CD4-positive, alpha-beta T cell (primary cell): ENCODE measurements around the gene MORC3. TPM values are rescaled to one million over a fixed set of nuclear protein-coding genes. Genes with fewer than 3 reads are reported as not detected.

Source experiments
- ATAC-seq: fragments of 200-7000 bp; cut with Tn5 transposase; one replicate; pipeline ENCODE4 v1.10.0; 2022; ENCODE audit warnings: mild to moderate bottlenecking; ENCODE audit not compliant: poor library complexity
- CTCF ChIA-PET: fragments of 350-600 bp; sonication (Branson Sonifier 250); formaldehyde crosslinking; loops from one replicate; lab custom pipeline; 2021; ENCODE audit warnings: antibody characterized with exemption, inconsistent platforms; lab: Charles Lee
- POLR2A ChIA-PET: fragments of 350-600 bp; sonication (Branson Sonifier 250); formaldehyde crosslinking; loops from one replicate; lab custom pipeline; 2021; ENCODE audit warnings: antibody characterized with exemption, inconsistent platforms; lab: Charles Lee
- DNase-seq, 14 experiments: peaks; one replicate each; pipeline ENCODE4 v3.0.0-alpha.2; 2013 to 2020; ENCODE audit warnings: mixed read lengths in 2 of 14
- H3K27ac ChIP-seq, 2 donors: one replicate each; pipeline versions ENCODE4 v1.5.1 to v1.7.0; 2013; ENCODE audit warnings: low read length in 2 of 2, low read depth in 1 of 2, mild to moderate bottlenecking in 1 of 2
- H3K27me3 ChIP-seq, 2 experiments: 1 replicate in 1 of 2; 2 replicates in 1 of 2; pipeline versions ENCODE4 v1.6.1 to v1.7.0; 2013; ENCODE audit warnings: low read length in 2 of 2, control low read depth in 1 of 2, mild to moderate bottlenecking in 1 of 2, moderate library complexity in 1 of 2; ENCODE audit not compliant: insufficient read depth in 2 of 2, control insufficient read depth in 1 of 2
- H3K36me3 ChIP-seq: one replicate; pipeline ENCODE4 v1.6.1; 2013; ENCODE audit warnings: low read length, control low read depth; ENCODE audit not compliant: insufficient read depth
- H3K4me1 ChIP-seq: one replicate; pipeline ENCODE4 v1.6.1; 2013; ENCODE audit warnings: low read length, control low read depth; ENCODE audit not compliant: insufficient read depth
- H3K4me3 ChIP-seq: one replicate; pipeline ENCODE4 v1.5.1; 2013; ENCODE audit warnings: mild to moderate bottlenecking, low read length, moderate library complexity
- H3K9me3 ChIP-seq, 2 experiments: 1 replicate in 1 of 2; 2 replicates in 1 of 2; pipeline versions ENCODE4 v1.6.1 to v1.7.0; 2013; ENCODE audit warnings: low read length in 2 of 2, mild to moderate bottlenecking in 2 of 2, control low read depth in 1 of 2, moderate library complexity in 1 of 2; ENCODE audit not compliant: control insufficient read depth in 1 of 2, insufficient read depth in 1 of 2
- H3K27ac Mint-ChIP-seq: one replicate; pipeline ENCODE4 v1.8.0; 2020; ENCODE audit warnings: mixed read lengths
- H3K27me3 Mint-ChIP-seq: one replicate; pipeline ENCODE4 v1.8.0; 2021; ENCODE audit warnings: mixed read lengths
- H3K36me3 Mint-ChIP-seq: one replicate; pipeline ENCODE4 v1.8.0; 2021; ENCODE audit warnings: low read depth, mixed read lengths
- H3K4me1 Mint-ChIP-seq: one replicate; pipeline ENCODE4 v1.8.0; 2021; ENCODE audit warnings: low read depth, mixed read lengths
- H3K4me3 Mint-ChIP-seq: one replicate; pipeline ENCODE4 v1.8.0; 2020; ENCODE audit warnings: mild to moderate bottlenecking, mixed read lengths
- H3K9me3 Mint-ChIP-seq: one replicate; pipeline ENCODE4 v1.8.0; 2020; ENCODE audit warnings: mixed read lengths
- CTCF ChIP-seq: fragments of 200-600 bp; IDR thresholded peaks from one replicate; pipeline ENCODE4 v1.8.0; 2022; ENCODE audit warnings: antibody characterized with exemption, mild to moderate bottlenecking
- intact Hi-C, 2 experiments: fragments of 100-400 bp; cut with DNase I in 1 of 2; cut with micrococcal nuclease in 1 of 2; formaldehyde crosslinking; loops; one replicate each; pipeline versions ENCODE4 v1.15.1 to v1.9.0; 2023 to 2025; cut with DNase I, micrococcal nuclease
- total RNA-seq, 174 experiments: library from RNA in 2 of 174; stranded (reverse) in 2 of 174; gene quantifications; one replicate each; pipeline ENCODE4 v1.2.3 and lab custom pipeline; 2021 to 2026

The MORC3 gene
- total RNA-seq, 2 experiments from 2014 or later: 70.2 to 71.0 TPM

GRCh38 chr21:36291509-36291908 is 28.5 kb upstream of the MORC3 start:
- DNase-seq: no peak
- ChIA-PET POLR2A (interaction anchor here (4.5 kb wide), 1 partner anchor 31 kb away, joined by 291 read pairs; the partner anchor contains the start of gene MORC3), CTCF (interaction anchor here (1.1 kb wide), 1 partner anchor 85 kb away, joined by 3 read pairs; no protein-coding TSS in a partner anchor)
- no peak overlapping the region for H3K27ac ChIP-seq
- no peaks in the 10 kb centered on the region for H3K27me3 ChIP-seq
- Mint-ChIP-seq H3K9me3 (no peaks in the 10 kb centered on the region), H3K4me1 (peaks cover 35% of the 10 kb centered on the region), H3K36me3 (peaks cover 32% of the 10 kb centered on the region), H3K27ac (peak overlapping the region; percentile 75), H3K27me3 (no peaks in the 10 kb centered on the region), H3K4me3 (no peak overlapping the region)
- peaks cover 18% of the 10 kb centered on the region for H3K36me3 ChIP-seq
- peaks cover 23% of the 10 kb centered on the region for H3K4me1 ChIP-seq
- intact Hi-C loops: no loop called here
- no peak overlapping the region for H3K4me3 ChIP-seq
- no peak for ATAC-seq
- no peak for TF ChIP-seq CTCF
- H3K9me3 ChIP-seq: no peaks in the 10 kb centered on the region

GRCh38 chr21:36297406-36297937 is 22.5 kb upstream of the MORC3 start:
- Histone ChIP-seq H3K4me1 (peaks cover 40% of the 10 kb centered on the region), H3K27me3 (no peaks in the 10 kb centered on the region), H3K36me3 (peaks cover 12% of the 10 kb centered on the region), H3K27ac (peak overlapping the region; percentile 87 to 96), H3K4me3 (peak overlapping the region; percentile 54), H3K9me3 (no peaks in the 10 kb centered on the region)
- CTCF ChIA-PET: interaction anchor here (1.5 to 3.3 kb wide), 4 partner anchors 8 to 156 kb away, joined by 3 to 17 read pairs (median 8); partner anchors contain the start of gene MORC3
- DNase-seq (peak in 1 of 14 experiments; percentile 19), ATAC-seq (no peak)
- Mint-ChIP-seq H3K27ac (peak overlapping the region; percentile 96), H3K27me3 (no peaks in the 10 kb centered on the region), H3K36me3 (peaks cover 10% of the 10 kb centered on the region), H3K4me1 (peaks cover 39% of the 10 kb centered on the region), H3K9me3 (no peaks in the 10 kb centered on the region), H3K4me3 (peak overlapping the region; percentile 67)
- no peak for TF ChIP-seq CTCF
- intact Hi-C loops: no loop called here
- POLR2A ChIA-PET: interaction anchor here (0.7 to 9.8 kb wide), 18 partner anchors 8 to 1249 kb away, joined by 3 to 329 read pairs (median 6); partner anchors contain the start of genes CHAF1B and MORC3

- DNase-seq (peak; percentile 60 to 92 (median 76)), ATAC-seq (peak; percentile 94)
- Mint-ChIP-seq H3K4me1 (peaks cover 39% of the 10 kb centered on the region), H3K27ac (peak overlapping the region; percentile 96), H3K4me3 (peak overlapping the region; percentile 67), H3K36me3 (peaks cover 10% of the 10 kb centered on the region), H3K9me3 (no peaks in the 10 kb centered on the region), H3K27me3 (no peaks in the 10 kb centered on the region)
- intact Hi-C loops: loop anchor here (1.0 to 2.0 kb wide), 4 partner anchors 9 to 142 kb away; partner anchors contain the start of genes MORC3 (in 2 of the 2) and DOP1B (in 1 of the 2)
- H3K36me3 ChIP-seq: peaks cover 8% of the 10 kb centered on the region
- peak overlapping the region; percentile 54 for H3K4me3 ChIP-seq
- POLR2A ChIA-PET: interaction anchor here (0.5 to 9.8 kb wide), 21 partner anchors 9 to 162 kb away, joined by 3 to 329 read pairs (median 5); partner anchors contain the start of genes CHAF1B and MORC3
- TF ChIP-seq CTCF: no peak
- peaks cover 40% of the 10 kb centered on the region for H3K4me1 ChIP-seq
- H3K27me3 ChIP-seq: no peaks in the 10 kb centered on the region
- no peaks in the 10 kb centered on the region for H3K9me3 ChIP-seq
- CTCF ChIA-PET: interaction anchor here (1.5 to 3.3 kb wide), 4 partner anchors 9 to 156 kb away, joined by 3 to 17 read pairs (median 8); partner anchors contain the start of gene MORC3
- H3K27ac ChIP-seq: peak overlapping the region; percentile 87 to 96
Measured at GRCh38 chr21:36297938-36298572, 21.9 kb upstream of the MORC3 start.
